Mesendoderm (in vitro differentiated cells): ENCODE data around the gene NCAN.

Experiments used
- DNase-seq: peaks from one replicate; pipeline ENCODE4 v3.0.0; 2013
- H2AK5ac ChIP-seq: 2 replicates; pipeline ENCODE4 v1.6.1; 2013; ENCODE audit warnings: low read length, inconsistent platforms
- H2BK120ac ChIP-seq: 2 replicates; pipeline ENCODE4 v1.6.1; 2013; ENCODE audit warnings: low read depth, mild to moderate bottlenecking, low read length, moderate library complexity, mixed read lengths
- H2BK15ac ChIP-seq: replicated peaks from 2 replicates; pipeline ENCODE4 v1.6.1; 2013; ENCODE audit warnings: low read depth, mild to moderate bottlenecking, moderate library complexity
- H2BK5ac ChIP-seq: 2 replicates; pipeline ENCODE4 v1.6.1; 2013; ENCODE audit warnings: low read length, inconsistent platforms
- H3K18ac ChIP-seq: 2 replicates; pipeline ENCODE4 v1.6.1; 2013; ENCODE audit warnings: mild to moderate bottlenecking, low read length, mixed read lengths
- H3K23ac ChIP-seq: one replicate; pipeline ENCODE4 v1.6.1; 2013; ENCODE audit warnings: low read length
- H3K27ac ChIP-seq: 2 replicates; pipeline ENCODE4 v1.5.1; 2013; ENCODE audit warnings: low read depth, mild to moderate bottlenecking, inconsistent platforms, low read length, moderate library complexity
- H3K27me3 ChIP-seq: 2 replicates; pipeline ENCODE4 v1.6.1; 2013; ENCODE audit warnings: low read length, control low read depth, mild to moderate bottlenecking, inconsistent platforms; ENCODE audit not compliant: insufficient read depth, poor library complexity
- H3K36me3 ChIP-seq: 2 replicates; pipeline ENCODE4 v1.6.1; 2013; ENCODE audit warnings: low read length, inconsistent platforms; ENCODE audit not compliant: control insufficient read depth, insufficient read depth
- H3K4ac ChIP-seq: one replicate; pipeline ENCODE4 v1.6.1; 2013; ENCODE audit warnings: low read depth, mild to moderate bottlenecking, low read length, moderate library complexity
- H3K4me1 ChIP-seq: 2 replicates; pipeline ENCODE4 v1.6.1; 2013; ENCODE audit warnings: low read depth, low read length, inconsistent platforms; ENCODE audit not compliant: control insufficient read depth
- H3K4me2 ChIP-seq: 2 replicates; pipeline ENCODE4 v1.6.1; 2013; ENCODE audit warnings: low read length
- H3K4me3 ChIP-seq: 2 replicates; pipeline ENCODE4 v1.5.1; 2013; ENCODE audit warnings: mild to moderate bottlenecking, low read length
- H3K56ac ChIP-seq: one replicate; pipeline ENCODE4 v1.6.1; 2013; ENCODE audit warnings: low read length
- H3K79me1 ChIP-seq: 2 replicates; pipeline ENCODE4 v1.6.1; 2013; ENCODE audit warnings: low read length, inconsistent platforms
- H3K79me2 ChIP-seq: 2 replicates; pipeline ENCODE4 v1.6.1; 2013; ENCODE audit warnings: mild to moderate bottlenecking, low read length; ENCODE audit not compliant: control insufficient read depth, insufficient read depth
- H3K9ac ChIP-seq: 2 replicates; pipeline ENCODE4 v1.6.1; 2013; ENCODE audit warnings: low read length, inconsistent platforms
- H4K5ac ChIP-seq: one replicate; pipeline ENCODE4 v1.6.1; 2013; ENCODE audit warnings: low read length
- H4K8ac ChIP-seq: one replicate; pipeline ENCODE4 v1.6.1; 2013; ENCODE audit warnings: low read depth, mild to moderate bottlenecking, control low read depth, low read length, moderate library complexity
- WGBS: extraction: QIAGEN DNeasy Blood & Tissue Kit; methylation state at CpG from one replicate; pipeline ENCODE4 v1.1.7; 2013; ENCODE audit warnings: low lambda C conversion rate, missing lambda C conversion rate; ENCODE audit not compliant: insufficient coverage; ENCODE audit errors: extremely low coverage; 5-methylcytosine and 5-hydroxymethylcytosine counted together

The NCAN gene

DNA sequence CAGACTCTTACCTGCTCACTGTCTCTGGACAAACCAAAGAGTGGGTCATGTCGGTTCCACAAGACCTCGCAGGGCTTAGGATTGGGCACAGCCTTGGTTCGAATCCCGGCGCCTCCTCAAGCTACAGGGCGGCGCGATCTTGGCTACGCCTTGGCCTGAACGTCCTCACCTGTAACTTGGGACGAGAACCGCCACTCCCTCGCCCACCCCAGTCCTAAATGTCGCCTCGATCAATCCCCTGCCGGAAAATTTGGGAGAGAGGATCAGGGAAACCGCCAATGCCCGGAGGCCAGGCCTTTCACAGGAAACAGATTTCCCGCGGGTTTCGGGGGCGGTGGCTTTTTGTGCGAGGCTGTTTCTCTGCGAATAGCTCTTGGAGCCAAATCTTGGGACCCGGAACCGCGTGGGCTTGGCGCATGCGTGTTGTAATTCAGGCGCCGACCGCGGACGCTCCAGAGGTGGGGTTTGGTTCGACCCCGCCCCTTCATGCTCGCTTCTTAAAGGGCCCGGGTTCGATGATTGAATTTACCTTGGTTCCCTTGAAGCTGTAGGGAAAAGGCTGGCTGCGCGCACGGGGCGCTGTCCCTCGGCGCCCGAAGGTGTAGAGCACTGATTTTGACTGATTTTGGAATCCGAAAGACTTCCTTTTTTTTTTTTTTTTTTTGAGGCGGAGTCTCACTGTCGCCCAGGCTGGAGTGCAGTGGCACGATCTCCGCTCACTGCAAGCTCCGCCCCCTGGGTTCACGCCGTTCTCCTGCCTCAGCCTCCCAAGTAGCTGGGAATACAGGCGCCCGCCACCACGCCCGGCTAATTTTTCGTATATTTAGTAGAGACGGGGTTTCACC is 8.5 kb upstream of the NCAN start, which contains the start of gene NR2C2AP:
NR2C2AP (minus strand) TSS at position 403 of the 845 bp plus-strand sequence; CDS start at position 49, 354 bp downstream.
- H3K79me1 ChIP-seq, result peaks cover 7% of the 10 kb centered on the region
- no peaks in the 10 kb centered on the region for H3K4me1 ChIP-seq
- peak within 1 kb of the TSS; percentile 85 for H3K4me3 ChIP-seq
- H2BK5ac ChIP-seq, result no peak within 1 kb of the TSS
- H3K56ac ChIP-seq, result peak within 1 kb of the TSS; percentile 96
- peak within 1 kb of the TSS; percentile 92 for H3K9ac ChIP-seq
- H3K4ac ChIP-seq, result no peak within 1 kb of the TSS
- peak within 1 kb of the TSS; percentile 90 for H2AK5ac ChIP-seq
- H3K4me2 ChIP-seq, result peak within 1 kb of the TSS; percentile 92
- no CpG with 5 or more reads among the region's 60 CpGs for WGBS
- H3K27me3 ChIP-seq, result no peaks in the 10 kb centered on the region
- H3K27ac ChIP-seq, result no peak within 1 kb of the TSS
- no peak within 1 kb of the TSS for H4K8ac ChIP-seq
- H3K36me3 ChIP-seq, result no peaks in the 10 kb centered on the region
- H3K23ac ChIP-seq, result peak within 1 kb of the TSS; percentile 85
- H2BK15ac ChIP-seq, result no peak within 1 kb of the TSS
- no peak within 1 kb of the TSS for H2BK120ac ChIP-seq
- no peak within 1 kb of the TSS for H4K5ac ChIP-seq
- peak; percentile 88 for DNase-seq
- no peak within 1 kb of the TSS for H3K18ac ChIP-seq
- H3K79me2 ChIP-seq, result no peaks in the 10 kb centered on the region

DNA sequence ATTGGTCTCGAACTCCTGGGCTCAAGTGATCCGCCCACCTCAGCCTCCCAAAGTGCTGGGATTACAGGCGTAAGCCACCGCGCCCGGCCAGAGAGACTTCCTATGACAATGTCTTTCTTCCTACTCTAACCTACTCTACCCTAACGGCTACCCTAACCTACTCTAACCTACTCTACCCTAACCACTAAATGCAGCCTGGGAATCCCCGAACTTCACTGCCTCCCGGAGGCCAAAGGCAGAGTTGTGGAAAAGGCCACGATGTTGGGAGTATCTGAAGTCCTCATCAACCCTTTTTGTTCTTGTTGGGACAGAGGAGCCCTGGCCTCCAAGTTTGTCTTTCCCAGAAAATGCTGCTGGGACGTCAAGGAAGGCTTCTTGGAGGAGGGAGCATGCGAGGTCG is 7.6 kb upstream of the NCAN start:
- no CpG with 5 or more reads among the region's 13 CpGs for WGBS

DNA sequence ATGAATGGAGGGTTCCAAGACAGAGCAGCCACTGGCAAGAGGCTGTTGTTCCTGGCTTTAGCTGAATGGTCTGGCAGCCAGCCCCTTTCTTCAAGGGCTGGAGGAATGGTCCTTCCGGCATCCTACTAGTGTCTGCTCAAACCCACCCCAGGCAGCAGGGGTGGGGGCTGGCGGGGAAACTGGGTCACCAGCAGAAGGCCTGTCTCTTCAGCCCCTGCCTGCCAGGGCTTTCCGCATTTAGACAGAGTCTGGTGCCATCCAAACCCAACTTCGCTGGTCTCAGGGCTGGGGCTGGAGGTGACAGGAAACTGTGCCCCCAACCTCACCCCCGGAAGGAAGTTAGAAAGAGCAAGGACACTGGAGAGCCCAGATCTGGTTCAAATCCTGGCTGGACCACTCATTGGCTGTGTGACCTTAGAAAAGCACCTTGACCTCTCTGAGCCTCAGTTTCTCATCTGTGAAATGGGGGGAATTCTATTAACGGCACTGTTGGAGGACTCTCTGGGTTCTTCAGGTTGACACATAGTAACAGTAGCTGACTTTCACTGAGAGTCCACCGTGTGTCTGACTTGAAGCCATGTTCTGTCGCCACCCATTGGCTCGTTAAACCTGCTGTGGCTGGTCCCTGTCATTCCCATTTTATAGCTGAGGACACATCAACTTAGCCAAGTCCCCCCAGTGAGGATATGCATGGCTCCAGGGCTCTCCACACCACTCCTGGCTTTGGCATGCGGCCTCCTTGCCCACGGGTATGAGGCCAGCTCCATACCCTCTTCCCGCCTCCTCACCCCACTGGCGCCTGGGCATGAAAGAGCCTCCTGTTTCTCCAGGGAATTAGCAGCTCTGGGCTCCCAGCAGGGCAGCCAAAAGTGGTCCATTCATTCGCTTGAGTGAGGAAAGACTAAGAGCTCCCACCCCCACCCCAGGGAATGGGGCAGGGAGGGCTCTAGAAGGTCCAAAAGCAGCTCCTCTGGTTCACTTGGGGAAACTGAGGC is 6.0 kb upstream of the NCAN start:
- peaks cover 7% of the 10 kb centered on the region for H3K79me1 ChIP-seq

More for the DNA sequence above, 7.6 kb upstream of the NCAN start:
- H3K27ac ChIP-seq, result no peak overlapping the region
- H3K4me3 ChIP-seq, result no peak overlapping the region
- H3K4ac ChIP-seq, result no peak overlapping the region
- H3K79me2 ChIP-seq, result no peaks in the 10 kb centered on the region
- H3K79me1 ChIP-seq, result peaks cover 7% of the 10 kb centered on the region
- no peak overlapping the region for H3K23ac ChIP-seq
- H3K9ac ChIP-seq, result no peak overlapping the region
- no peak overlapping the region for H4K8ac ChIP-seq
- H3K56ac ChIP-seq, result no peak overlapping the region
- H3K4me2 ChIP-seq, result no peak overlapping the region
- H3K27me3 ChIP-seq, result no peaks in the 10 kb centered on the region
- no peak overlapping the region for H4K5ac ChIP-seq
- no peak overlapping the region for H2BK5ac ChIP-seq
- no peak overlapping the region for H2BK120ac ChIP-seq
- H3K4me1 ChIP-seq, result no peaks in the 10 kb centered on the region
- H3K36me3 ChIP-seq, result no peaks in the 10 kb centered on the region
- peak; percentile 45 for DNase-seq
- H2BK15ac ChIP-seq, result no peak overlapping the region
- H2AK5ac ChIP-seq, result no peak overlapping the region
- no peak overlapping the region for H3K18ac ChIP-seq

DNA sequence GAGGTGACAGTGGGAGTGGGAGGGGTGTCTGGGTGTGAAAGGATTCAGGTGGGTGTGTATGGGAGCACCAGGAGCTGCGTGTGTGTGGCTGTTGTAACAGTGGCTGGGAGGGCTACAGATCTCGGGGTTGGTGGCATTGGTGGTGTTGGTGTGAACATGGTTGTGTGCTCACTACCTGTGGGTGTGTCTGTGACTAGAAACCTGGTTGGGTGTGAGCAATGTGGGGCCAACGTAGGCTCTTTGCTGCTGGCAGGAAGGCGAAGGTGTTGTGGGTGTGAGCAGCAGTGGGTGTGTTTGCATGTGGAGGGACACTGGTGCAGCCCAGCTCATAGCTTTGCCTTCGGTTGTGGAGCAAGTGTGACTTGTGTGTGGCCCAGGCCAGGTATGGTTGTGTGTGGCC is 4.8 kb upstream of the NCAN start:
- Histone ChIP-seq H3K4me2 (no peak overlapping the region), H2BK120ac (no peak overlapping the region), H3K27ac (no peak overlapping the region), H3K9ac (no peak overlapping the region), H2AK5ac (no peak overlapping the region), H3K56ac (no peak overlapping the region), H3K18ac (no peak overlapping the region), H3K36me3 (no peaks in the 10 kb centered on the region), H4K5ac (no peak overlapping the region), H2BK5ac (no peak overlapping the region), H3K27me3 (peaks cover 4% of the 10 kb centered on the region), H3K79me2 (no peaks in the 10 kb centered on the region), H3K23ac (no peak overlapping the region), H2BK15ac (no peak overlapping the region), H3K79me1 (peaks cover 7% of the 10 kb centered on the region), H3K4me3 (no peak overlapping the region), H3K4me1 (no peaks in the 10 kb centered on the region), H4K8ac (no peak overlapping the region), H3K4ac (no peak overlapping the region)
- no peak for DNase-seq
- no CpG with 5 or more reads among the region's 5 CpGs for WGBS

More for the DNA sequence above, 6.0 kb upstream of the NCAN start:
- Histone ChIP-seq H3K36me3 (no peaks in the 10 kb centered on the region), H3K4me1 (no peaks in the 10 kb centered on the region), H3K56ac (no peak overlapping the region), H2BK120ac (no peak overlapping the region), H4K8ac (no peak overlapping the region), H2BK5ac (no peak overlapping the region), H3K4me2 (no peak overlapping the region), H3K27ac (no peak overlapping the region), H2AK5ac (no peak overlapping the region), H3K18ac (no peak overlapping the region), H3K4me3 (no peak overlapping the region), H3K4ac (no peak overlapping the region), H3K9ac (no peak overlapping the region), H4K5ac (no peak overlapping the region), H2BK15ac (no peak overlapping the region), H3K27me3 (no peaks in the 10 kb centered on the region), H3K23ac (no peak overlapping the region), H3K79me2 (no peaks in the 10 kb centered on the region)
- peak; percentile 24 for DNase-seq
- WGBS, result no CpG with 5 or more reads among the region's 14 CpGs

DNA sequence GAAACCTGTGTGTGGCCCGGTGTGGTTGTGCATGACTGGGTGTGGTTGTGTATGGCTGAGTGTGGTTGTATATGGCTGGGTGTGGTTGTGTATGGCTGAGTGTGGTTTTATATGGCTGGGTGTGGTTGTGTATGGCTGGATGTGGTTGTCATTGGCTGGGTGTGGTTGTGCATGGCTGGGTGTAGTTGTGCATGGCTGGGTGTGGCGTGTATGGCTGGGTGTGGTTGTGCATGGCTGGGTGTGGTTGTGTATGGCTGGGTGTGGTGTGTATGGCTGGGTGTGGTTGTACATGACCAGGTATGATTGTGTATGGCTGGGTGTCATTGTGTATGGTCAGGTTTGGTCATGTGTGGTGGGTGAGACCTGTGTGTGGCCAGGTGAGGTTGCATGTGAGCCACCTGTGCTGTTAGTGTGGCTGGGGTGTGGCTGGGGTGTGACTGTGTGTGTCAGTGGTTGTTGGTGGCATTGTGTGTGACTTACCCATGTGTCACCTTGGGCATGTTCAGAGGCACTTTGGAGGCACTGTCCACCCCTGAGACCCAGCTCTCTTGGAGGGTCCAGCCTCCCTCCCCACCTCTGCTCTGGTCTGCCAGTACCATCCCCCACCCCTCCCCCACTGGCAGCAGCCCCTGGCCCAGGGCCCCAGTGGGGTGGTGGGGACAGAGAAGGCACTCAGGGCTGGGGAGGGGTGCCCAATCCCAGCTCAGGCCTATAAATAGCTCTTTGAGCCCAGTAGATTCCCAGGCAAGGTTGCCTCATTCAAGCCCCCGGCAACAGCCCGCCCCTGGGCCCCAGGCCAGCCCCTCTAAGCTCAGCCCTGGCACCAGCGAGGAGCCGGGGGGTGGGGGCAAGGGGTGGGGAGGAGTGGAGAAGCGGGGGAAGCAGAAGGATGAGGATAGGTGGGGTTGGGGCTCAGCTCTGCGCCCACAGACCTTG is 3.9 kb upstream of the NCAN start:
- Histone ChIP-seq H3K4me1 (no peaks in the 10 kb centered on the region), H3K79me1 (peaks cover under 1% of the 10 kb centered on the region), H3K4me3 (no peak overlapping the region), H3K4me2 (no peak overlapping the region), H3K27ac (no peak overlapping the region), H2AK5ac (no peak overlapping the region), H2BK120ac (no peak overlapping the region), H4K5ac (no peak overlapping the region), H4K8ac (no peak overlapping the region), H3K27me3 (peaks cover 10% of the 10 kb centered on the region), H2BK15ac (no peak overlapping the region), H3K4ac (no peak overlapping the region), H3K18ac (no peak overlapping the region), H3K79me2 (no peaks in the 10 kb centered on the region), H3K36me3 (no peaks in the 10 kb centered on the region), H3K9ac (no peak overlapping the region), H2BK5ac (no peak overlapping the region), H3K56ac (no peak overlapping the region), H3K23ac (no peak overlapping the region)
- WGBS, result no CpG with 5 or more reads among the region's 8 CpGs
- no peak for DNase-seq
